NCI-H2081 treated with DMSO at 0.1 percent for 48 hours (cell line): ENCODE results near the gene SARS1.
"Not testable (repeated sequence)": the region's sequence is repeated elsewhere in the genome, so short reads cannot be mapped to it uniquely, and the experiment has no call there.

ENCODE experiments used
- DNase-seq: peaks from one replicate; lab custom pipeline; 2025; lab: John Stamatoyannopoulos, UW

SARS1 gene

DNA sequence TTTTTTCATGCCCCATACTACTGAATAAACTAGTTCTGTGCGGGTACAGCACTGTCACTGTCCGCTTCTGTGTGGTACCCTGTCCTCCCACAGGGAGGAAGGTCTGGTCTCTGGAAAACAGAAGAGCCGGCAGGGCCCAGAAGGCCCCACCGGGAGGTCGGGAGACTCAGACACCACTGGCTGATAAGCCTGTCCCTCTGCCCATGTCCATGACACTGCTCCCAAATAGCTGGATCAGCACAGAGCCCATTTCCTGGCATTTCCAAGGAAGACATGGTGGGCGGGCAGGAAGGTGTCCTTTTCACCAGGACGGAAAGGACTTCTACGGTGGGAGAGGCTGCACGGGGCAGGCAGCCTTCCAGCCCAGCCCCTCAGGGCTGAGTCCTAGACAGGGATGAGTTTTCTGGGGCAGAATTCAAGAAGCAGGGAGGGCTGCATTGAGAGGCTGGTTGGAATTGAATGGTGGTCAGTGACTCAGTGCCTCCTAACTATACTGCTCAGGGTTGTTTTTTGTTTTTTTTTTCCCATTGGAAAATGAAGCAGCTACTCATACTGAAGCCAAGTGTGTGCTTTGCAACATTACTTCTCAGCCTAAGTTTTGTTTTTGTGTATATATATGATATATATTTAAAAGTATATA is 62.1 kb downstream of the SARS1 start:
- DNase-seq: no peak

GRCh38 chr1:109277434-109278204 is 63.9 kb downstream of the SARS1 start:
- DNase-seq: peak; percentile 5

- DNase-seq: no peak
Measured at GRCh38 chr1:109279615-109280278, 66.0 kb downstream of the SARS1 start.

DNA sequence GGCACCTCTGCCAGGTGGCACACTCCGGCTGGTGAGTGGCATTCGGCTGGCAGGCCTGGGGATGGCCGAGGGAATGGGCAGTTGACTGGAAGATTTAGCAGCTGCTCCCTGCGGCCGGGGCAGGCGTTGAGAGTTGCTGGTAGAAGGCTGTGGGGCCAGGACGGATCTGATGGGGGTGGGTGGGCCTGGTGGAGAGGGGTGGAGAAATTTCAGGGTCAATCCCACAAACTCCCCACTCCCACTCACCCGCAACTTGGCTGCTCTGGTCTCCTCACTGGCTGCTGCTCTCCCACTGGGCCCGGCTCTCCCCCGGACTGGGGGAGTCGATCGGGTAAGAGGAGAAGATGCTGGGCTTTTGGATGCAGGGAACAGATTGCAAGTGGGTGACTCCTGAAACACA is 67.1 kb downstream of the SARS1 start:
- DNase-seq: no peak

DNA sequence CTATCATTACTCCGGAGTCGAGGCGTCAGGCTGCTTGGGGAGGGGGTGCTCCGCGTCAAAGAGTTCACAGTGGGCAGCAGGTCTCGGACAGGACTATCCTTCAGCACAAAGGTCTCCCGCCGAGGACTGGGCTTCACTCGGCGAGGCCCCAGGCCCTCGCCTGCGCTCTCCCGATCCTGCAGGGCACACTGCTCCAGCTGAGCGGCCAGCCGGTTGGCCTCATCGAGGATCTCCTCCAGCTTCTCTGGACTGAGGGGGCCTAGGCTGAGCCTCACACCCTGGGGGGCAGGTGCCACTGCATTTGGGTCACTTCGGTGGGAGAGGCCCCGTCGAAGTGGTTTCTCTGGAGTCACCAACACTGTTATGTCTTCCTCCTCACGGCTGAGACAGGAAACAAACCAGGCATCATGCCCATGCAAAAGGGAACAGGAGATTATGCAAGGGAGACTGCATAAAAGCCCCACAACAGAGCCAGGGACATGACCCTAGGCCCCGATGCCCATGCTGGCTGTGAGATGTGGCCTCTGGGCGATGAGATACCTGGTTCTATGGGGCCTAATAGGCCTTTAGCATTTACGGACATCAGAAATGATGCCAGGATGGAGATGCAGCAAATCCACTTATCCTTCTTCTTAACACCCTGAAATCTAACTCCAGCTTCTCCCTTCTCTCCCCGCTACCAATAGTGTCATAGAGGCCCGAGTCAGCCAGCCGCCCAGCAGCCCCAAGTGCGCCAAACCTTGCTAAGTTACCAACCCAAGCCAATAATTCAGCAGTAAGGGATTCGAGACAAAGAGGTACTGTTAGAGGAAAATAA is 68.2 kb downstream of the SARS1 start:
- no peak for DNase-seq

DNA sequence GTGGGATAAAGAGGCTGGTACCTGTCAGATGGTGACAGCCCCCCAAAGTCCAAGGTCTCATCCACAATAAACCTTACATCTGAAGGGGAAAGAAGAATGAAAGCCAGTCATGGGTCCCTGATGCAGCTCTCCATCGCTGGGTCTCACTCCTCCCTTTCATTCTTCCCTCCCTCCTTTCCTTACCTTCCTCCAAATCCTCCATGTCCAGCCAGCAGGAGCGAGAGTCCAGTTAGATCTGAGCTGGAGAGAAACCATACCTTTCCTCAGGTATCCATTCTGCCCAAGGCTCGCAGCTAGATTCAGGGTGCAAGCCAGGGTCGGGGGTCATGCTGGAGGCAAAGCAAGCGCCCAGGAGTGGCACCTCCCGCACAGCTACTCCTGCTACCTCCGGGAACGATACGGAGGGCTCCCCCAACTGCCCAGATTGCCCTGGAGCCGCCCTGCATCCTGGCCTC is 68.8 kb downstream of the SARS1 start:
- DNase-seq: no peak

- DNase-seq: peak; percentile 48
Measured at GRCh38 chr1:109282952-109283747, 69.4 kb downstream of the SARS1 start, which contains the start of gene PSRC1. PSRC1 (minus strand) TSS chr1:109283145.

- no peak for DNase-seq
Measured at GRCh38 chr1:109283748-109284600, 70.3 kb downstream of the SARS1 start.

GRCh38 chr1:109286762-109287161 is 73.0 kb downstream of the SARS1 start:
- not testable (repeated sequence) for DNase-seq
